Measurements from ENCODE around the gene XBP1. TPM values are rescaled to one million over a fixed set of nuclear protein-coding genes. Genes with fewer than 3 reads are reported as not detected.

XBP1 gene
- total RNA-seq, 1 experiment from 2014 or later: 81.3 TPM

DNA sequence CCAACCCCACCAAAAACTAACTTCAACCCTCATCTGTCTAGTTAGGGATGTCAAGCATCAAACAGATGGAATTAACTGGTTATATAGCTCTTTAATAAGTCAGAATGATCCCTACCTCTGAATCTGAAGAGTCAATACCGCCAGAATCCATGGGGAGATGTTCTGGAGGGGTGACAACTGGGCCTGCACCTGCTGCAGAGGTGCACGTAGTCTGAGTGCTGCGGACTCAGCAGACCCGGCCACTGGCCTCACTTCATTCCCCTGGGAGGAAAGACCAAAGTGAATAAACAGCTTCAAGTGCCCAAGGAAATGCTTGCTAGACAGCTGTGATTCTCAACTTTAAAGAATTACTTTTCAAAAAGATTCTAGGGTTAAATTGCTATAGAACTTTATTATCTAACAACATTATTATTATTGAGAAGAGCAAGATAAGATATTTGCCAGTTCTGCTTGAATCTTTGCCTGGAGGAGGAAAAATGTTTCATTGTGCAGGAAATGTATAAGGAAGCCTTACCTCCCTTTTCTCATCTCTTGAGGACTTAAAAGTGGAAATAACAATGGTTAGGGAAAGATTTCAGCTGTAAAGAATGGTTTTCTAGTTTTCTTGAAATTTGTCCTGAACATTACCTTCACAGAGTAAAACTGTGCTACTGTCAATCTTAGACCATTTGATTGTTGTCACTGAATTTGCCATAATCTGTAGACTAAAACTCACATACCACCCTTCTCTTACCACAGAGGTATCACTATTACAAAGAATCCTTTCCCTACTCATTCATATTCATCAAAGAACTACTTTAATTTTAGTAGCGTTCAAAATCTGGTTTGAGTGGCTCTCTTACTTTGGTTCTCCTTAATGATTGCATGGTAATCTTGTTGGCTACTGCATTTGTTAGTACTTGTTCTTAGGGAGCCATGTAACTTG lies 4.2 kb downstream of the XBP1 start:
- no peaks in the 10 kb centered on the region for H3K9me3 ChIP-seq (ENCODE audit: control insufficient read depth in 1 of 2, insufficient read depth in 1 of 2, low read depth in 1 of 2, low read length in 2 of 2)
- peaks cover 24 to 44% of the 10 kb centered on the region in 2 experiments for H3K36me3 ChIP-seq (ENCODE audit: control insufficient read depth in 1 of 2, insufficient read depth in 2 of 2, low read length in 2 of 2)
- peaks cover 72% of the 10 kb centered on the region for H3K79me2 ChIP-seq (ENCODE audit: insufficient read depth, low read length)
- no peak overlapping the region for H3K9ac ChIP-seq (ENCODE audit: low read length)
- H3K9me2 ChIP-seq (ENCODE audit: insufficient read depth): no peaks in the 10 kb centered on the region
- no peak overlapping the region for H2AFZ ChIP-seq (ENCODE audit: low read depth, low read length, poor library complexity, severe bottlenecking)
- ATAC-seq (no peak), DNase-seq (ENCODE audit: low read depth, low spot score) (no peak)
- no peak overlapping the region for H3K27ac ChIP-seq (ENCODE audit: low read depth, low read length)
- H3K4me2 ChIP-seq (ENCODE audit: low read length): no peak overlapping the region
- TSS peak; percentile 4 for BruUV-seq (replicated peaks)
- intact Hi-C loops (cut with micrococcal nuclease): loop anchor here (5.0 kb wide), 1 partner anchor 356 kb away; no protein-coding TSS in a partner anchor
- ChIA-PET CTCF (interaction anchor here (1.0 kb wide), 1 partner anchor 245 kb away, joined by 3 read pairs; no protein-coding TSS in a partner anchor), RAD21 (ENCODE audit: low non-redundant PET in 1 of 2, low total read pairs in 2 of 2, uncharacterized antibody in 2 of 2, unreplicated experiment in 2 of 2) (no interaction called here), POLR2A (no interaction called here)
- H3K27me3 ChIP-seq (ENCODE audit: insufficient read depth, low read length): no peaks in the 10 kb centered on the region
- no peak overlapping the region for H3K4me3 ChIP-seq (replicated peaks in 1 of 2; ENCODE audit: low read depth in 1 of 2, low read length in 2 of 2)
- TF ChIP-seq SIN3A (IDR thresholded peaks at IDR 0.05; ENCODE audit: low read depth) (no peak), POLR2AphosphoS5 (IDR thresholded peaks at IDR 0.05; ENCODE audit: low read depth, low read length) (no peak), TCF7L2 (IDR thresholded peaks at IDR 0.05; ENCODE audit: borderline replicate concordance, extremely low read depth, insufficient read depth, insufficient read length) (no peak), YY1 (IDR thresholded peaks at IDR 0.05; ENCODE audit: extremely low read depth, insufficient replicate concordance, low read depth, low read length) (no peak), EGR1 (IDR thresholded peaks at IDR 0.05; ENCODE audit: low read depth) (no peak), ELF1 (IDR thresholded peaks at IDR 0.05; ENCODE audit: borderline replicate concordance, low read depth) (no peak), FOSL1 (IDR thresholded peaks at IDR 0.05; ENCODE audit: low read depth) (no peak), RAD21 (IDR thresholded peaks at IDR 0.05; ENCODE audit: low read depth) (no peak), CTCF (IDR thresholded peaks at IDR 0.05 in 2 of 3, conservative IDR thresholded peaks at IDR 0.05 in 1 of 3; ENCODE audit: borderline replicate concordance in 1 of 3, insufficient read depth in 1 of 3, low read depth in 2 of 3, low read length in 2 of 3) (no peak), ZBTB33 (IDR thresholded peaks at IDR 0.05; ENCODE audit: extremely low read depth, insufficient replicate concordance, low read length) (no peak), POLR2A (IDR thresholded peaks at IDR 0.05; ENCODE audit: borderline replicate concordance, extremely low read depth, insufficient read depth, insufficient read length) (no peak), JUND (IDR thresholded peaks at IDR 0.05) (no peak), CEBPB (IDR thresholded peaks at IDR 0.05; ENCODE audit: low read depth) (no peak)
- TF ChIP-seq, protein P1, sequence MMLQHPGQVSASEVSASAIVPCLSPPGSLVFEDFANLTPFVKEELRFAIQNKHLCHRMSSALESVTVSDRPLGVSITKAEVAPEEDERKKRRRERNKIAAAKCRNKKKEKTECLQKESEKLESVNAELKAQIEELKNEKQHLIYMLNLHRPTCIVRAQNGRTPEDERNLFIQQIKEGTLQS (IDR thresholded peaks at IDR 0.05): no peak
- TF ChIP-seq, protein P2, sequence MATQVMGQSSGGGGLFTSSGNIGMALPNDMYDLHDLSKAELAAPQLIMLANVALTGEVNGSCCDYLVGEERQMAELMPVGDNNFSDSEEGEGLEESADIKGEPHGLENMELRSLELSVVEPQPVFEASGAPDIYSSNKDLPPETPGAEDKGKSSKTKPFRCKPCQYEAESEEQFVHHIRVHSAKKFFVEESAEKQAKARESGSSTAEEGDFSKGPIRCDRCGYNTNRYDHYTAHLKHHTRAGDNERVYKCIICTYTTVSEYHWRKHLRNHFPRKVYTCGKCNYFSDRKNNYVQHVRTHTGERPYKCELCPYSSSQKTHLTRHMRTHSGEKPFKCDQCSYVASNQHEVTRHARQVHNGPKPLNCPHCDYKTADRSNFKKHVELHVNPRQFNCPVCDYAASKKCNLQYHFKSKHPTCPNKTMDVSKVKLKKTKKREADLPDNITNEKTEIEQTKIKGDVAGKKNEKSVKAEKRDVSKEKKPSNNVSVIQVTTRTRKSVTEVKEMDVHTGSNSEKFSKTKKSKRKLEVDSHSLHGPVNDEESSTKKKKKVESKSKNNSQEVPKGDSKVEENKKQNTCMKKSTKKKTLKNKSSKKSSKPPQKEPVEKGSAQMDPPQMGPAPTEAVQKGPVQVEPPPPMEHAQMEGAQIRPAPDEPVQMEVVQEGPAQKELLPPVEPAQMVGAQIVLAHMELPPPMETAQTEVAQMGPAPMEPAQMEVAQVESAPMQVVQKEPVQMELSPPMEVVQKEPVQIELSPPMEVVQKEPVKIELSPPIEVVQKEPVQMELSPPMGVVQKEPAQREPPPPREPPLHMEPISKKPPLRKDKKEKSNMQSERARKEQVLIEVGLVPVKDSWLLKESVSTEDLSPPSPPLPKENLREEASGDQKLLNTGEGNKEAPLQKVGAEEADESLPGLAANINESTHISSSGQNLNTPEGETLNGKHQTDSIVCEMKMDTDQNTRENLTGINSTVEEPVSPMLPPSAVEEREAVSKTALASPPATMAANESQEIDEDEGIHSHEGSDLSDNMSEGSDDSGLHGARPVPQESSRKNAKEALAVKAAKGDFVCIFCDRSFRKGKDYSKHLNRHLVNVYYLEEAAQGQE (IDR thresholded peaks at IDR 0.05; ENCODE audit: low read depth): no peak
- H4K20me1 ChIP-seq (ENCODE audit: insufficient read depth): peaks cover 7% of the 10 kb centered on the region; the same call in 1 of the 2 replicates
- H3K4me1 ChIP-seq (ENCODE audit: control insufficient read depth in 1 of 2, insufficient read depth in 2 of 2, low read length in 2 of 2): peaks cover 0 to 8% of the 10 kb centered on the region in 2 experiments; a peak in 2 of 4 replicates
